Memory B cell (primary cell): ENCODE results near the gene RPSA.
"Not testable (repeated sequence)": the region's sequence is repeated elsewhere in the genome, so short reads cannot be mapped to it uniquely, and the experiment has no call there.

ENCODE experiments used
- ATAC-seq: fragments of 150-1000 bp; cut with Tn5 transposase; 2 replicates; pipeline ENCODE4 v1.10.0; 2021; ENCODE audit warnings: low read depth, mild to moderate bottlenecking, moderate library complexity
- DNase-seq, 2 donors: peaks; one replicate each; pipeline ENCODE4 v3.0.0; 2022; ENCODE audit warnings: low spot score in 2 of 2
- H3K27ac Mint-ChIP-seq: one replicate; pipeline ENCODE4 v1.8.0; 2022; ENCODE audit warnings: mild to moderate bottlenecking, moderate library complexity, mixed read lengths
- H3K27me3 Mint-ChIP-seq: one replicate; pipeline ENCODE4 v1.8.0; 2022; ENCODE audit warnings: mixed read lengths
- H3K36me3 Mint-ChIP-seq: one replicate; pipeline ENCODE4 v1.8.0; 2022; ENCODE audit warnings: mild to moderate bottlenecking, mixed read lengths
- H3K4me1 Mint-ChIP-seq: one replicate; pipeline ENCODE4 v1.8.0; 2022; ENCODE audit warnings: mixed read lengths
- H3K4me3 Mint-ChIP-seq: one replicate; pipeline ENCODE4 v1.8.0; 2022; ENCODE audit warnings: mild to moderate bottlenecking, moderate library complexity, mixed read lengths
- H3K9me3 Mint-ChIP-seq: one replicate; pipeline ENCODE4 v1.8.0; 2022; ENCODE audit warnings: mixed read lengths

RPSA gene

DNA sequence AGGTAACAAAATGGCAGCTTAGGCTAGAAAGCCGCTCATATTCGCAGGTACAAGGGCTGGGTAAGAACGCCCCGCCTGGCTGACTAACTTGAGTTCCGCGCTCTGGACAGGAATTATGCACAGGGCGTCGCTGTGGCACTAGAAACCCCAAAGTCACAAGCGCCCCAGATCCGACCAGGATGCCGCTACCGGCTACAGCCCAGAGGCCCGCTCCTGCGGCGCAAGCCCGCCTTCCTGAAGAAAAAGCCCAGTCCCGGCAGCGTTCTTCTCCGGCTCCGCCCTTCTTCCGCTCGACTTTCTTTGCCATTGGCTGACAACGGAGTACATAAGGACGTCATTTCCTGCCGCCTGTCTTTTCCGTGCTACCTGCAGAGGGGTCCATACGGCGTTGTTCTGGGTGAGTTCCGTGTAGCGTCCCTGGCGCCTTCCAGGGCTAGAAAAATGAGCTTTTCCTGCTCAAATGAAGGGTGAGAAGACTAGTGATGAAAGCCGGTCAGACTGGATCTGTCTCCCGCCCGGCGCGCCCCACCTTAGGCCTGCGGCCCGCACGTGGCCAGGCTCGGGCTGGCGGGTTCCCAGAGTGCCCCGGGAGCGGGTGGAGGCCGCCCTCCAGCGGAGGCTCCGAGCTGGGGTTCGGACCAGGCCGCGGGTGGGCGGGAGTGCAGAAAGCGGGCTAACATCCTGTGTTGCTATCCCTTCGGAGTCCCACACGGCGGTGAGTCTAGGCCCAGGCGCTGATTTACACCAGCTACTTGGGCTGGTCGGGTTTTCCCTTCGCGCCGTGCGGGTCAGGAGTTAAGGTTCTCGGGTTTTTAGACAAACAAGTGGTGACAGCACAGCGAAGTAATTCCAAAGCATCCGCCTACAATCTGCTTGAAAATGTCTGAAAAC, at the start of gene RPSA:
Gene RPSA (plus strand): TSS at position 353 of the 891 bp plus-strand sequence. CDS start 934 bp downstream, outside the sequence.
- peak; percentile 88 to 94 for DNase-seq
- Mint-ChIP-seq H3K4me1 (peaks cover 25% of the 10 kb centered on the region), H3K27me3 (no peaks in the 10 kb centered on the region), H3K4me3 (peak within 1 kb of the TSS; percentile 94), H3K27ac (peak within 1 kb of the TSS; percentile 91), H3K9me3 (no peaks in the 10 kb centered on the region), H3K36me3 (peaks cover 20% of the 10 kb centered on the region)
- peak; percentile 88 for ATAC-seq

GRCh38 chr3:39358333-39358732, 48.2 kb upstream of the RPSA start:
- Mint-ChIP-seq H3K36me3 (no peaks in the 10 kb centered on the region), H3K9me3 (no peaks in the 10 kb centered on the region), H3K27me3 (no peaks in the 10 kb centered on the region), H3K4me1 (peaks cover 7% of the 10 kb centered on the region), H3K4me3 (no peak overlapping the region), H3K27ac (no peak overlapping the region)
- no peak for ATAC-seq
- DNase-seq = no peak

GRCh38 chr3:39361252-39361927, 45.1 kb upstream of the RPSA start:
- ATAC-seq (no peak), DNase-seq (no peak)
- Mint-ChIP-seq H3K9me3 (no peaks in the 10 kb centered on the region), H3K27me3 (no peaks in the 10 kb centered on the region), H3K4me1 (peaks cover 7% of the 10 kb centered on the region), H3K36me3 (no peaks in the 10 kb centered on the region), H3K4me3 (no peak overlapping the region), H3K27ac (no peak overlapping the region)

DNA sequence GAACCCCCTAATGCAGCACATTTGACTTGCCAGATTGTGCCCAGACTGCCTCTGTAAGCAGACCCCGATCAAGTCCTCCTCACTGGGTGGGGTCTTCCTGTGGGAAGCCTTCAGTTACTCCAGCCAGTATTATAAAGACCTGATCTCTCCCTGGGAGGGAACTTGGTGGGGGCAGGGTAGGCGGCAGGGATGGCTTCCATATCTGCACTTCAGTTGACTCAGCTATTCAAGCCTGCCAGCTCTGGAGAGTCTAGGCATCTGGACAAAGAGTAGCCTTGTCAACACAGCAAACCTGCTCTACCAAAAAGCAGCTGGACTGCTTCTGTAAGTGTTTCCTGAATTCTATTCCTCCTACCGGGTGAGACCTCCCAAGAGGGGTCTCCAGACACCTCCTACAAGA, 44.3 kb upstream of the RPSA start:
- ATAC-seq = no peak
- Mint-ChIP-seq H3K4me3 (no peak overlapping the region), H3K4me1 (peaks cover 7% of the 10 kb centered on the region)

GRCh38 chr3:39362812-39363211, 43.7 kb upstream of the RPSA start:
- DNase-seq (no peak), ATAC-seq (no peak)
- peaks cover 7% of the 10 kb centered on the region for H3K4me1 Mint-ChIP-seq
- no peak overlapping the region for H3K4me3 Mint-ChIP-seq
- H3K9me3 Mint-ChIP-seq = no peaks in the 10 kb centered on the region
- no peak overlapping the region for H3K27ac Mint-ChIP-seq
- H3K36me3 Mint-ChIP-seq = no peaks in the 10 kb centered on the region
- H3K27me3 Mint-ChIP-seq = no peaks in the 10 kb centered on the region

More for the DNA sequence above, 44.3 kb upstream of the RPSA start:
- no peak overlapping the region for H3K27ac Mint-ChIP-seq
- H3K9me3 Mint-ChIP-seq = no peaks in the 10 kb centered on the region
- no peak for DNase-seq
- H3K36me3 Mint-ChIP-seq = no peaks in the 10 kb centered on the region
- H3K27me3 Mint-ChIP-seq = no peaks in the 10 kb centered on the region

DNA sequence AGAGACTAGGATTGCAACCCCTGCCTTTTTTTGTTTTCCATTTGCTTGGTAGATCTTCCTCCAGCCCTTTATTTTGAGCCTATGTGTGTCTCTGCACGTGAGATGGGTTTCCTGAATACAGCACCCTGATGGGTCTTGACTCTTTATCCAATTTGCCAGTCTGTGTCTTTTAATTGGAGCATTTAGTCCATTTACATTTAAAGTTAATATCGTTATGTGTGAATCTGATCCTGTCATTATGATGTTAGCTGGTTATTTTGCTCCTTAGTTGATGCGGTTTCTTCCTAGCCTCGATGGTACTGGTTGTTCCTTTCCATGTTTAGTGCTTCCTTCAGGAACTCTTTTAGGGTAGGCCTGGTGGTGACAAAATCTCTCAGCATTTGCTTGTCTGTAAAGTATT, 36.1 kb upstream of the RPSA start:
- H3K36me3 Mint-ChIP-seq, H3K27me3 Mint-ChIP-seq, H3K9me3 Mint-ChIP-seq, H3K27ac Mint-ChIP-seq, H3K4me1 Mint-ChIP-seq, DNase-seq, H3K4me3 Mint-ChIP-seq, ATAC-seq: not testable (repeated sequence)

GRCh38 chr3:39372833-39373232, 33.7 kb upstream of the RPSA start:
- ATAC-seq (no peak), DNase-seq (no peak)
- peaks cover 1% of the 10 kb centered on the region for H3K36me3 Mint-ChIP-seq
- H3K27ac Mint-ChIP-seq = no peak overlapping the region
- H3K9me3 Mint-ChIP-seq = no peaks in the 10 kb centered on the region
- peaks cover 5% of the 10 kb centered on the region for H3K4me1 Mint-ChIP-seq
- H3K4me3 Mint-ChIP-seq = no peak overlapping the region
- peaks cover 6% of the 10 kb centered on the region for H3K27me3 Mint-ChIP-seq

- H3K36me3 Mint-ChIP-seq = no peaks in the 10 kb centered on the region
- peaks cover 8% of the 10 kb centered on the region for H3K4me1 Mint-ChIP-seq
- H3K27ac Mint-ChIP-seq = no peak overlapping the region
- DNase-seq (no peak), ATAC-seq (no peak)
- H3K4me3 Mint-ChIP-seq = no peak overlapping the region
- H3K27me3 Mint-ChIP-seq = peaks cover 4% of the 10 kb centered on the region
- no peaks in the 10 kb centered on the region for H3K9me3 Mint-ChIP-seq
These were observed 29.4 kb upstream of the RPSA start for GRCh38 chr3:39376959-39377634.

DNA sequence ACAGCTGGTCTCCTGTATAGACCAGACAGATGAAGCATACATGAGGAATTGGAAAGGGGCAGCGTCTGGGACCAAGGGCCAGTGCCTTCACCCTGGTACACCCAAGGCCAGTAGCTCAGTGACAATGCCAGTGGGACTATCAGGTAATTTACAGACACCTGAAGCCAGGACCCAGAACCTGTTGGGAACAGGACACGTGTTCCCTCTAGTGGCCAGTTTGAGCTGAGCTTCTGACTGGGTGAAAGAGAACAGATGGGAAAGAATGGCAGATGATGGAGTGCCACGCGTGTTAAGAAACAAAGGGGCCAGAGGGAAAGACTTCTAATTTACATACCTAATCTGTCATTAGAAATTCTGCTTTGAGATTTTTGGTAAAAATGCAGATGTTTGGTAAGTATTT, 28.4 kb upstream of the RPSA start:
- DNase-seq = peak; percentile 42 to 48
- Mint-ChIP-seq H3K27me3 (peaks cover under 1% of the 10 kb centered on the region), H3K4me3 (no peak overlapping the region), H3K4me1 (peaks cover 8% of the 10 kb centered on the region), H3K9me3 (no peaks in the 10 kb centered on the region), H3K36me3 (no peaks in the 10 kb centered on the region), H3K27ac (no peak overlapping the region)
- ATAC-seq = peak; percentile 82

DNA sequence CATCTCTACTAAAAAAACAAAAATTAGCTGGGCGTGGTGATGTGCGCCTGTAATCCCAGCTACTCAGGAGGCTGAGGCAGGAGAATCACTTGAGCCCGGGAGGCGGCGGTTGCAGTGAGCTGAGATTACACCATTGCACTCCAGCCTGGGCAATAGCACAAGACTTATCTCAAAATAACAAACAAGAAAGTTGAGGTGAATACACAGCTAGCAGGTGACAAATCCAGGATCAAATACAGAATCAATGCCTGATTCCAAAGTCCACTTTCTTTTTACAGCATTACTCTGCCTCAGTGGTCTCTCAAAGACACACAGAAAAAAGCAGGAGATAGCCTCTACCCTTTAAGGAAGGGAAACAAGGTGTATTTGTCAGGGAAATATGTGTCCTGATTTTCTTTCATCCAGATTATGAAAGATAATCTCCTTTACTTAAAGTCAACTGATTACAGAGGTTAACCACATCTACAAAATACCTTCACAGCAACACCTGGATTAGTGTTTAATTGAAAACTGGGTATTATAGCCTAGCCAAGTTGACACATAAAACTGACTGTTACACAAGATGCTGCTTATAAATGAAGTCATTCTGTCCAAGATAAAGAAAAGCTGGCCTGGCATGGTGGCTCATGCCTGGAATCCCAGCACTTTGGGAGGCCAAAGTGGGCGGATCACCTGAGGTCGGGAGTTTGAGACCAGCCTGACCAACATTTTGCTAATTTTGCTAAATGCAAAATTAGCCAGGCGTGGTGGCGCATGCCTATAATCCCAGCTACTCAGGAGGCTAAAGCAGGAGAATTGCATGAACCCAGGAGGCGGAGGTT, 27.4 kb upstream of the RPSA start:
- no peak for ATAC-seq
- H3K9me3 Mint-ChIP-seq = no peaks in the 10 kb centered on the region
- H3K27ac Mint-ChIP-seq = no peak overlapping the region
- H3K4me3 Mint-ChIP-seq = no peak overlapping the region
- peaks cover 8% of the 10 kb centered on the region for H3K4me1 Mint-ChIP-seq
- H3K36me3 Mint-ChIP-seq = no peaks in the 10 kb centered on the region
- no peak for DNase-seq
- no peaks in the 10 kb centered on the region for H3K27me3 Mint-ChIP-seq

DNA sequence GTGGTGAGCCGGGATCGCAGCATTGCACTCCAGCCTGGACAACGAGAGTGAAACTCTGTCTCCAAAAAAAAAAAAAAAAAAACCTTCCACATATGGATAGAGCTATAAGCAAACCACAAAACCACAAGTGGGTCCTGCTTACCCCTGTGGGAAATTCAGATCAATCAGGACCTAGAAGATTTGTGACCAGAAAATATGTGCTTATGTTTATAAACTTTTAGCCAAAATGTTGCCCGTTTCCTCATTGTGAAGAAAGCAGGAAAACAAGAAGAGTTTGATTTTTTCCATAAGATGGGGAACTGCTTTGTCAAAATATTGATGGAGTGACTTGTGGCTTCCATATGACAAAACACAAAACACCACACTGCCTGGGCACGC, 26.8 kb upstream of the RPSA start:
- ATAC-seq (no peak), DNase-seq (no peak)
- no peak overlapping the region for H3K4me3 Mint-ChIP-seq
- no peaks in the 10 kb centered on the region for H3K27me3 Mint-ChIP-seq
- peaks cover 8% of the 10 kb centered on the region for H3K4me1 Mint-ChIP-seq
- H3K9me3 Mint-ChIP-seq = no peaks in the 10 kb centered on the region
- H3K36me3 Mint-ChIP-seq = no peaks in the 10 kb centered on the region
- no peak overlapping the region for H3K27ac Mint-ChIP-seq

- H3K27ac Mint-ChIP-seq = no peak overlapping the region
- H3K9me3 Mint-ChIP-seq = no peaks in the 10 kb centered on the region
- H3K4me1 Mint-ChIP-seq = peaks cover 16% of the 10 kb centered on the region
- H3K4me3 Mint-ChIP-seq = no peak overlapping the region
- H3K27me3 Mint-ChIP-seq = no peaks in the 10 kb centered on the region
- ATAC-seq (no peak), DNase-seq (no peak)
- peaks cover 3% of the 10 kb centered on the region for H3K36me3 Mint-ChIP-seq
These were observed 25.1 kb upstream of the RPSA start for GRCh38 chr3:39381432-39381831.

- Mint-ChIP-seq H3K27me3 (no peaks in the 10 kb centered on the region), H3K9me3 (no peaks in the 10 kb centered on the region), H3K4me1 (peaks cover 27% of the 10 kb centered on the region), H3K36me3 (peaks cover 7% of the 10 kb centered on the region), H3K4me3 (peak within 1 kb of the TSS; percentile 98), H3K27ac (peak within 1 kb of the TSS; percentile 97)
- peak; percentile 73 for ATAC-seq
- DNase-seq = peak; percentile 71 to 77
These were observed 23.3 kb upstream of the RPSA start, which contains the start of gene SLC25A38 for GRCh38 chr3:39383045-39383880. Gene SLC25A38 (plus strand): TSS chr3:39383370. CDS start chr3:39383725, 355 bp downstream.
